Measurements from ENCODE around the gene MAD1L1. TPM values are rescaled to one million over a fixed set of nuclear protein-coding genes. Genes with fewer than 3 reads are reported as not detected.

The MAD1L1 gene
- total RNA-seq, 1 donor from 2014 or later: 32.3 TPM

DNA sequence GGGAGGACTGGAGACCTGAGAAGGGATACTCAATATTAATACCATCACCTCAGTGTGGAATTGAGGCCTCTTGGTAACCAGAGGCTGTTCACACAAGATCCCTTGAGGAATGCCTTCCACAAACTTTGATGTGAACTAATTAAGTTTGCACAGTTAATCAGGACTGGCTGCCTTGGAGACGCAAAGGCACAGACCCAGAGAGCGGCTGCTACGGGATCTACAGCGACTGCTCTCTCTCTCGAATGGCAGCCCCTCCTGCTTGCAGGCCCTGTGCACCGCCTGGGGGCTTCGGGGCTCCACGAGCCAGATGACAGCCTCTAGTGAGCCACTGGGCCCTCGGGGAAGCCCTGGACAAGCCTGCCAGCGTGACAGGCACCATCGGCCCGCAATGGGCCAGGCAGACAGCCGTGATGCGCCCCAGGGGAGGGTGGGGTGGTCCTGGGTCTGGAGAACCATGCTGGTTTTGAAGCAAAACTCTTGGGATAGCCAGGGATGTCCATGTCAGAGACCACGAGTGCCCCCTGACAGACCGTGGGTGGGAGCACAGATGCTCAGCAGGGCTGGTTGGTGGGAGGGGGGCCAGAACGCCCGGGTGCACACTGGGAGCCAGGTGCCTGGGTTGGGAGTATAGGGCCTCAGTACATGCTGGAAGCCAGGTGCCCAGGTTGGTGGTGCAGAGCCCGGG, 367.0 kb downstream of the MAD1L1 start:
- no peak overlapping the region for H3K27ac ChIP-seq (ENCODE audit: low read depth, low read length)

DNA sequence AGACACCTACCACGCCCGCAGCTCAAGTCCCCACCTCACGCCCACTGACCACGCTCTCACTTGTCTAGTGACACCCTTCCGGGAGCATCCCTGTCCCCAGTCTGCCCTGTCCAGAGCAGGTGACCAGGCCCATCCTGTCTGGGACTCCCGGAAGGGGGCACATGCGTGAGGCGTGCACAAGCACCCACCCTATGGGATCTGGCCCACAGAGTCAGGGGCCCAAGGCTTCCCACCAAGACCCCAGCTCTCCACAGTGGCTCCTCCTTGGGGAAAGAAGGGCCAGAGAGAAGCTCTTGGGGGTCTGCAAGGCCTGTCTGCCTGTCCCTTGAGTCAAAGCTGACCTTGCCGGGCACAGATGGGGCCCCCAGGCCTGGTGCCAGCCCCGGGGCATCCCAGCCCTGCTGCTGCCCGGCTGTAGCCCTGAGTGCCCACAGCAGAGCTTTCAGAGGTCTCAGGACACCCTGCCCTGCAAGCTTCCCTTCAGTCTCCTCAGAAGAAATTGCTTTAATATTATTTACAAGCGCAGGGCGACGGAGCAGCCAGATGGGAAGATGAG, 367.7 kb downstream of the MAD1L1 start:
- Histone ChIP-seq H3K27me3 (ENCODE audit: insufficient read depth, low read length) (no peaks in the 10 kb centered on the region), H4K20me1 (ENCODE audit: insufficient read depth, low read length) (peaks cover 2% of the 10 kb centered on the region), H3K4me3 (ENCODE audit: insufficient read depth, low read depth, low read length) (no peak overlapping the region), H2AFZ (ENCODE audit: low read depth, low read length) (no peak overlapping the region), H3K9ac (ENCODE audit: low read length) (no peak overlapping the region), H3K36me3 (ENCODE audit: insufficient read depth, low read length) (no peaks in the 10 kb centered on the region), H3K4me1 (ENCODE audit: insufficient read depth, low read length) (no peaks in the 10 kb centered on the region), H3K9me3 (ENCODE audit: insufficient read depth, low read depth, low read length) (no peaks in the 10 kb centered on the region), H3K27ac (ENCODE audit: low read depth, low read length) (no peak overlapping the region), H3K79me2 (ENCODE audit: insufficient read depth, low read length) (no peaks in the 10 kb centered on the region), H3K4me2 (ENCODE audit: low read length) (no peak overlapping the region)
- H3K27ac Mint-ChIP-seq (ENCODE audit: unreplicated experiment): peak overlapping the region; percentile 12
- FAIRE-seq: no peak
- no peak for DNase-seq (ENCODE audit: low read depth)
- peaks cover 4% of the 10 kb centered on the region for H3K27me3 Mint-ChIP-seq (ENCODE audit: low read depth, unreplicated experiment)
- H3K4me3 Mint-ChIP-seq (ENCODE audit: unreplicated experiment): no peak overlapping the region
- no peaks in the 10 kb centered on the region for H3K9me3 Mint-ChIP-seq (ENCODE audit: unreplicated experiment)
- no peaks in the 10 kb centered on the region for H3K36me3 Mint-ChIP-seq (ENCODE audit: low read depth, unreplicated experiment)
- no peak for TF ChIP-seq EZH2 (IDR thresholded peaks at IDR 0.05; ENCODE audit: insufficient read depth, low read length)
- TF ChIP-seq, protein P1, sequence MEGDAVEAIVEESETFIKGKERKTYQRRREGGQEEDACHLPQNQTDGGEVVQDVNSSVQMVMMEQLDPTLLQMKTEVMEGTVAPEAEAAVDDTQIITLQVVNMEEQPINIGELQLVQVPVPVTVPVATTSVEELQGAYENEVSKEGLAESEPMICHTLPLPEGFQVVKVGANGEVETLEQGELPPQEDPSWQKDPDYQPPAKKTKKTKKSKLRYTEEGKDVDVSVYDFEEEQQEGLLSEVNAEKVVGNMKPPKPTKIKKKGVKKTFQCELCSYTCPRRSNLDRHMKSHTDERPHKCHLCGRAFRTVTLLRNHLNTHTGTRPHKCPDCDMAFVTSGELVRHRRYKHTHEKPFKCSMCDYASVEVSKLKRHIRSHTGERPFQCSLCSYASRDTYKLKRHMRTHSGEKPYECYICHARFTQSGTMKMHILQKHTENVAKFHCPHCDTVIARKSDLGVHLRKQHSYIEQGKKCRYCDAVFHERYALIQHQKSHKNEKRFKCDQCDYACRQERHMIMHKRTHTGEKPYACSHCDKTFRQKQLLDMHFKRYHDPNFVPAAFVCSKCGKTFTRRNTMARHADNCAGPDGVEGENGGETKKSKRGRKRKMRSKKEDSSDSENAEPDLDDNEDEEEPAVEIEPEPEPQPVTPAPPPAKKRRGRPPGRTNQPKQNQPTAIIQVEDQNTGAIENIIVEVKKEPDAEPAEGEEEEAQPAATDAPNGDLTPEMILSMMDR (IDR thresholded peaks at IDR 0.05; ENCODE audit: insufficient read depth, low read depth, low read length): no peak
- H3K4me1 Mint-ChIP-seq (ENCODE audit: low read depth, unreplicated experiment): no peaks in the 10 kb centered on the region

More for the DNA sequence above, 367.0 kb downstream of the MAD1L1 start:
- Mint-ChIP-seq H3K9me3 (ENCODE audit: unreplicated experiment) (no peaks in the 10 kb centered on the region), H3K27ac (ENCODE audit: unreplicated experiment) (no peak overlapping the region), H3K4me1 (ENCODE audit: low read depth, unreplicated experiment) (no peaks in the 10 kb centered on the region), H3K4me3 (ENCODE audit: unreplicated experiment) (no peak overlapping the region), H3K36me3 (ENCODE audit: low read depth, unreplicated experiment) (no peaks in the 10 kb centered on the region), H3K27me3 (ENCODE audit: low read depth, unreplicated experiment) (peaks cover under 1% of the 10 kb centered on the region)
- Histone ChIP-seq H3K4me1 (ENCODE audit: insufficient read depth, low read length) (no peaks in the 10 kb centered on the region), H3K9ac (ENCODE audit: low read length) (no peak overlapping the region), H3K36me3 (ENCODE audit: insufficient read depth, low read length) (no peaks in the 10 kb centered on the region), H2AFZ (ENCODE audit: low read depth, low read length) (no peak overlapping the region), H3K79me2 (ENCODE audit: insufficient read depth, low read length) (no peaks in the 10 kb centered on the region), H3K27me3 (ENCODE audit: insufficient read depth, low read length) (no peaks in the 10 kb centered on the region), H3K4me2 (ENCODE audit: low read length) (no peak overlapping the region), H4K20me1 (ENCODE audit: insufficient read depth, low read length) (peaks cover 4% of the 10 kb centered on the region), H3K9me3 (ENCODE audit: insufficient read depth, low read depth, low read length) (no peaks in the 10 kb centered on the region), H3K4me3 (ENCODE audit: insufficient read depth, low read depth, low read length) (no peak overlapping the region)
- DNase-seq (ENCODE audit: low read depth): no peak
- no peak for FAIRE-seq
- TF ChIP-seq EZH2 (IDR thresholded peaks at IDR 0.05; ENCODE audit: insufficient read depth, low read length): no peak
- TF ChIP-seq, protein P1 (IDR thresholded peaks at IDR 0.05; ENCODE audit: insufficient read depth, low read depth, low read length): no peak
